IPS-18a (cell line): ENCODE data around the gene MRPS25.

ENCODE experiments used
- H3K27ac ChIP-seq: one replicate; pipeline ENCODE4 v1.5.1; 2013; ENCODE audit warnings: low read length
- H3K27me3 ChIP-seq: one replicate; pipeline ENCODE4 v1.6.1; 2013; ENCODE audit warnings: mild to moderate bottlenecking, low read length; ENCODE audit not compliant: control insufficient read depth, insufficient read depth
- H3K36me3 ChIP-seq: one replicate; pipeline ENCODE4 v1.6.1; 2013; ENCODE audit warnings: low read depth, low read length; ENCODE audit not compliant: control insufficient read depth
- H3K4me1 ChIP-seq: one replicate; pipeline ENCODE4 v1.6.1; 2013; ENCODE audit warnings: low read depth, low read length; ENCODE audit not compliant: control insufficient read depth
- H3K4me3 ChIP-seq: one replicate; pipeline ENCODE4 v1.5.1; 2013; ENCODE audit warnings: low read length
- H3K9ac ChIP-seq: one replicate; pipeline ENCODE4 v1.6.1; 2013; ENCODE audit warnings: mild to moderate bottlenecking, low read length, moderate library complexity
- H3K9me3 ChIP-seq: one replicate; pipeline ENCODE4 v1.6.1; 2013; ENCODE audit warnings: low read depth, low read length; ENCODE audit not compliant: control insufficient read depth

MRPS25 gene

DNA sequence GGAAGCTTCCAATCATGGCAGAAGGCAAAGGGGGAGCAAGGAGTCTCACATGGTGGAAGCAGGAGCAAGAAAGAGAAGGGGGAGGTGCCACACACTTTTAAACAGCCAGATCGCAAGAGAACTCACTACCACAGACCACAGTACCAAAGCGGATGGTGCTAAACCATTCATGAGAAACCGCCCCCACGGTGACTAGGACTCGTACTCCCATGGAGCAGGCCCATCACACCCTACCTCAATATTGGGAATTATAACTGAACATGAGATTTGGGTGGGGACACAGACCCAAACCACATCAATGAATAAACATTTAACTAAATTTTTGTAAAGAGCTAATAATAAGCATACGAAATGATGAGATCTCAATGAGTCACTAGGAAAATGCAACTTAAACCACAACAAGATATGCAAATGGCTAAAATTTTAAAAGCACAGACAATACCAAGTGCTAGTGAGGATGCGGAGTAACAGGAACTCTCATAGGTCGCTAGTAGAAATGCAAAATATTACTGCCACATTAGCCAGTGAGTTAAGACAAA, 10.0 kb downstream of the MRPS25 start:
- no peaks in the 10 kb centered on the region for H3K4me1 ChIP-seq
- peaks cover 57% of the 10 kb centered on the region for H3K36me3 ChIP-seq
- no peaks in the 10 kb centered on the region for H3K27me3 ChIP-seq
- no peak overlapping the region for H3K4me3 ChIP-seq
- no peaks in the 10 kb centered on the region for H3K9me3 ChIP-seq
- no peak overlapping the region for H3K9ac ChIP-seq
- no peak overlapping the region for H3K27ac ChIP-seq

- H3K27ac ChIP-seq, result no peak overlapping the region
- no peak overlapping the region for H3K9ac ChIP-seq
- no peak overlapping the region for H3K4me3 ChIP-seq
- H3K36me3 ChIP-seq, result peaks cover 60% of the 10 kb centered on the region
- H3K9me3 ChIP-seq, result no peaks in the 10 kb centered on the region
- H3K4me1 ChIP-seq, result no peaks in the 10 kb centered on the region
- H3K27me3 ChIP-seq, result no peaks in the 10 kb centered on the region
Observed at GRCh38 chr3:15053541-15053940, 11.6 kb downstream of the MRPS25 start.

- no peaks in the 10 kb centered on the region for H3K27me3 ChIP-seq
- no peak overlapping the region for H3K9ac ChIP-seq
- H3K9me3 ChIP-seq, result no peaks in the 10 kb centered on the region
- peaks cover 62% of the 10 kb centered on the region for H3K36me3 ChIP-seq
- H3K27ac ChIP-seq, result no peak overlapping the region
- H3K4me3 ChIP-seq, result no peak overlapping the region
- no peaks in the 10 kb centered on the region for H3K4me1 ChIP-seq
Observed at GRCh38 chr3:15052335-15053242, 12.5 kb downstream of the MRPS25 start.

GRCh38 chr3:15051531-15051930, 13.6 kb downstream of the MRPS25 start:
- H3K27me3 ChIP-seq, result no peaks in the 10 kb centered on the region
- H3K9me3 ChIP-seq, result no peaks in the 10 kb centered on the region
- peaks cover 63% of the 10 kb centered on the region for H3K36me3 ChIP-seq
- H3K4me1 ChIP-seq, result no peaks in the 10 kb centered on the region
- no peak overlapping the region for H3K27ac ChIP-seq
- H3K4me3 ChIP-seq, result no peak overlapping the region
- H3K9ac ChIP-seq, result no peak overlapping the region

GRCh38 chr3:15050405-15051092, 14.6 kb downstream of the MRPS25 start:
- H3K27me3 ChIP-seq, result no peaks in the 10 kb centered on the region
- no peaks in the 10 kb centered on the region for H3K9me3 ChIP-seq
- no peak overlapping the region for H3K27ac ChIP-seq
- H3K4me1 ChIP-seq, result no peaks in the 10 kb centered on the region
- H3K36me3 ChIP-seq, result peaks cover 68% of the 10 kb centered on the region
- no peak overlapping the region for H3K4me3 ChIP-seq
- H3K9ac ChIP-seq, result no peak overlapping the region

GRCh38 chr3:15049584-15049983, 15.5 kb downstream of the MRPS25 start:
- H3K27ac ChIP-seq, result no peak overlapping the region

DNA sequence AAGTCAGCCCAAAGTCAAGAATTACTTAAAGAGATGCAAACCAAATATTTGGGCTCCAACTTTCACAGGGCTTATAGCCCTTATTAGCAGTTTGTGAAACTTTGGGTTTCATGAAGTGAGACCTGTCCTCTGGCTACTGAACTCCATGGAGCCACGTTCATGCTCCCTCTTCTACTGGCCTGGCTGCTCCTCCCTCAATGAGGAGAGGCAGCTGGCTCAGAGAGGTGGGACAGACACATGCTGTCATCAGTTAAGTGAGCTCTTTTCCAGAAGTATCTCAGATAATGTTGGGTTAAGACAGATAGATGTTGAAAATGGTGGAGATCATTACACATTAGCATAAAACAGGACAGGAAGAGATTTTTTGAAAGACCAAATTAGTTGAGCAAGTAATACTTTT, 19.4 kb downstream of the MRPS25 start:
- no peak overlapping the region for H3K27ac ChIP-seq
- no peak overlapping the region for H3K4me3 ChIP-seq
- no peaks in the 10 kb centered on the region for H3K27me3 ChIP-seq
- H3K9me3 ChIP-seq, result no peaks in the 10 kb centered on the region
- H3K36me3 ChIP-seq, result peaks cover 96% of the 10 kb centered on the region
- no peaks in the 10 kb centered on the region for H3K4me1 ChIP-seq
- no peak overlapping the region for H3K9ac ChIP-seq

More at GRCh38 chr3:15049584-15049983, 15.5 kb downstream of the MRPS25 start:
- Histone ChIP-seq H3K27me3 (no peaks in the 10 kb centered on the region), H3K36me3 (peaks cover 76% of the 10 kb centered on the region), H3K9ac (no peak overlapping the region), H3K4me1 (no peaks in the 10 kb centered on the region), H3K9me3 (no peaks in the 10 kb centered on the region), H3K4me3 (no peak overlapping the region)

DNA sequence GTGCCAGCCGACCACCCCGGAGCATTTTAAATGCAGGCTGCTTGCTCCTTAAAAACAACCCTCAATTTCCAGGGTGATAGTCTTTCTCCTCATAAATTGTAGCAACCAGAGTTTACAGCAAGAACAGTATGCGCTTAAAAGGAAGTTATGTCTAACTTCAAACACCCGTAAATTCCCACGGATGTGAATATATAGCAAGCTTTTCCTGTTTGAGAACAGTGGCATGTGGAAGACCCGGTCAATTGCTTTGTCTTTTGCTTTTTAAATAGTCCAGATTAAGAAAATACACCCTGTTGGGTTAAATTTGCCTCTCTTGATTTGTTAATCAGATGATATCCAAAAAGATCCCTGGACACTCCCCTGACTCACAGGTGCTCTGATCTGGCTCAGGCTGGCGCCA, 20.8 kb downstream of the MRPS25 start:
- no peaks in the 10 kb centered on the region for H3K27me3 ChIP-seq
- no peak overlapping the region for H3K27ac ChIP-seq
- peaks cover 92% of the 10 kb centered on the region for H3K36me3 ChIP-seq
- H3K9me3 ChIP-seq, result no peaks in the 10 kb centered on the region
- no peak overlapping the region for H3K9ac ChIP-seq
- H3K4me3 ChIP-seq, result no peak overlapping the region
- no peaks in the 10 kb centered on the region for H3K4me1 ChIP-seq

GRCh38 chr3:15043408-15044171, 21.5 kb downstream of the MRPS25 start:
- H3K4me3 ChIP-seq, result no peak overlapping the region
- H3K9ac ChIP-seq, result no peak overlapping the region
- H3K27me3 ChIP-seq, result no peaks in the 10 kb centered on the region
- H3K36me3 ChIP-seq, result peaks cover 92% of the 10 kb centered on the region
- H3K27ac ChIP-seq, result no peak overlapping the region
- no peaks in the 10 kb centered on the region for H3K9me3 ChIP-seq
- no peaks in the 10 kb centered on the region for H3K4me1 ChIP-seq

DNA sequence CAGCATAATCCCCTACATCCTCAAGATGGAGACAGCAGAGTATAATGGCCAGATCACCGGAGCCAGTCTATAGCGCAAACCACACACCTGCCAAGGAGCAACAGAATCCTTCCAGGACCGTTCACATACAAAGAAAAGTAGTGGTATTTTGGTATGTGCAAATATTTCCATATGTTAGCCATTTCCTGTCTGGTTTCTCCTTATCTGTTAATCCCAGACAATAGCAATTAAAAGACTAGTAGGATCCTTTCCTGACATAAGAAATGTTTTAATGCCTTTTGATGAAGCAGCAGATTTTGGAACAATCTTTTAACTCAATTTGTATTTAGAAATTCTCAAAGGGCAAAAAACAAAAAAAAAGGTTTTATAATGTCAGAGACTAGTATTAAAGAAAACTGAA, 22.2 kb downstream of the MRPS25 start:
- Histone ChIP-seq H3K9me3 (no peaks in the 10 kb centered on the region), H3K4me3 (no peak overlapping the region), H3K9ac (no peak overlapping the region), H3K27me3 (no peaks in the 10 kb centered on the region), H3K36me3 (peaks cover 90% of the 10 kb centered on the region), H3K4me1 (no peaks in the 10 kb centered on the region), H3K27ac (no peak overlapping the region)

GRCh38 chr3:15041950-15042349, 23.2 kb downstream of the MRPS25 start:
- H3K4me1 ChIP-seq, result no peaks in the 10 kb centered on the region
- peaks cover 91% of the 10 kb centered on the region for H3K36me3 ChIP-seq
- H3K4me3 ChIP-seq, result no peak overlapping the region
- no peak overlapping the region for H3K9ac ChIP-seq
- H3K27me3 ChIP-seq, result no peaks in the 10 kb centered on the region
- no peaks in the 10 kb centered on the region for H3K9me3 ChIP-seq
- H3K27ac ChIP-seq, result no peak overlapping the region
